GM23338 (cell line): ENCODE results near the gene ERF. TPM values are rescaled to one million over a fixed set of nuclear protein-coding genes. Genes with fewer than 3 reads are reported as not detected.

Source experiments
- ATAC-seq: fragments of 200-7000 bp; cut with Tn5 transposase; 3 replicates; pipeline ENCODE4 v1.9.1; 2020
- DNase-seq: peaks from one replicate; pipeline ENCODE4 v3.0.0-alpha.2; 2015; ENCODE audit warnings: low spot score
- H2AFZ ChIP-seq: fragments of 200-600 bp; sonication (generic); 2 replicates; pipeline ENCODE4 v1.8.0; 2016; ENCODE audit warnings: antibody characterized with exemption, mild to moderate bottlenecking, moderate library complexity
- H3F3A ChIP-seq: fragments of 200-600 bp; sonication (generic); replicated peaks from 2 replicates; pipeline ENCODE4 v1.8.0; 2017; ENCODE audit warnings: antibody characterized with exemption, mixed run types, low read depth
- H3K27ac ChIP-seq: fragments of 200-600 bp; sonication (generic); 2 replicates; pipeline ENCODE4 v1.6.1; 2016; ENCODE audit warnings: low read depth
- H3K27me3 ChIP-seq: fragments of 200-600 bp; sonication (generic); 2 replicates; pipeline ENCODE4 v1.8.0; 2016; ENCODE audit warnings: mild to moderate bottlenecking, mixed run types, moderate library complexity; ENCODE audit not compliant: insufficient read depth
- H3K36me3 ChIP-seq: fragments of 200-600 bp; sonication (generic); 2 replicates; pipeline ENCODE4 v1.8.0; 2016; ENCODE audit warnings: mild to moderate bottlenecking; ENCODE audit not compliant: insufficient read depth
- H3K4me1 ChIP-seq: fragments of 200-600 bp; sonication (generic); 2 replicates; pipeline ENCODE4 v1.8.0; 2016; ENCODE audit warnings: mild to moderate bottlenecking, moderate library complexity; ENCODE audit not compliant: insufficient read depth
- H3K4me2 ChIP-seq: fragments of 200-600 bp; sonication (generic); 2 replicates; pipeline ENCODE4 v1.7.1; 2017; ENCODE audit warnings: mixed run types
- H3K4me3 ChIP-seq: fragments of 200-600 bp; sonication (generic); 2 replicates; pipeline ENCODE4 v1.6.1; 2016; ENCODE audit warnings: mixed run types
- H3K79me2 ChIP-seq: fragments of 200-600 bp; sonication (generic); replicated peaks from 2 replicates; pipeline ENCODE4 v1.8.0; 2017; ENCODE audit warnings: mild to moderate bottlenecking; ENCODE audit not compliant: insufficient read depth
- H3K9me2 ChIP-seq: fragments of 200-600 bp; sonication (generic); 2 replicates; pipeline ENCODE4 v1.8.0; 2017; ENCODE audit not compliant: insufficient read depth
- H4K20me1 ChIP-seq: fragments of 200-600 bp; sonication (generic); replicated peaks from 2 replicates; pipeline ENCODE4 v1.8.0; 2017; ENCODE audit warnings: mild to moderate bottlenecking; ENCODE audit not compliant: insufficient read depth
- H3K27ac Mint-ChIP-seq: 2 replicates; pipeline ENCODE4 v1.8.0; 2020; ENCODE audit warnings: inconsistent platforms, mild to moderate bottlenecking, moderate library complexity, mixed read lengths
- H3K27me3 Mint-ChIP-seq: 3 replicates; pipeline ENCODE4 v1.8.0; 2022; ENCODE audit warnings: low read depth, mild to moderate bottlenecking, moderate library complexity, mixed read lengths, inconsistent platforms; ENCODE audit not compliant: insufficient read depth, poor library complexity
- H3K36me3 Mint-ChIP-seq: 3 replicates; pipeline ENCODE4 v1.8.0; 2021; ENCODE audit warnings: low read depth, mild to moderate bottlenecking, inconsistent platforms, moderate library complexity, mixed read lengths
- H3K4me1 Mint-ChIP-seq: 3 replicates; pipeline ENCODE4 v1.8.0; 2020; ENCODE audit warnings: mild to moderate bottlenecking, inconsistent platforms, mixed read lengths
- H3K4me3 Mint-ChIP-seq: 3 replicates; pipeline ENCODE4 v1.8.0; 2021; ENCODE audit warnings: moderate library complexity, mild to moderate bottlenecking, inconsistent platforms, mixed read lengths
- H3K9me3 Mint-ChIP-seq: 3 replicates; pipeline ENCODE4 v1.8.0; 2020; ENCODE audit warnings: moderate library complexity, mild to moderate bottlenecking, inconsistent platforms, mixed read lengths
- CREB1 ChIP-seq: fragments of 250-450 bp; sonication (Bioruptor Pico); IDR thresholded peaks from 2 replicates; pipeline ENCODE4 v1.5.0; 2020; ENCODE audit warnings: low read depth, mild to moderate bottlenecking, moderate library complexity
- CTCF ChIP-seq, 2 experiments: fragments of 200-600 bp in 1 of 2; sonication (generic) in 1 of 2; conservative IDR thresholded peaks; 2 replicates each; pipeline versions ENCODE4 v1.5.1 to v1.6.1; 2016 to 2017; ENCODE audit warnings: antibody characterized with exemption in 2 of 2, low read depth in 2 of 2, mild to moderate bottlenecking in 2 of 2, moderate library complexity in 1 of 2
- EZH2 ChIP-seq: fragments of 200-600 bp; sonication (generic); IDR thresholded peaks from one replicate; pipeline ENCODE4 v1.8.0; 2017; ENCODE audit warnings: antibody characterized with exemption, mild to moderate bottlenecking, low read depth; ENCODE audit not compliant: unreplicated experiment
- EZH2phosphoT487 ChIP-seq: fragments of 200-600 bp; sonication (generic); IDR thresholded peaks from one replicate; pipeline ENCODE4 v1.8.1; 2018; ENCODE audit warnings: antibody characterized with exemption; ENCODE audit not compliant: unreplicated experiment
- JUNB ChIP-seq: IDR thresholded peaks from one replicate; pipeline ENCODE4 v1.6.1; 2016; ENCODE audit warnings: antibody characterized with exemption; ENCODE audit not compliant: unreplicated experiment
- NANOG ChIP-seq: IDR thresholded peaks from 2 replicates; pipeline ENCODE4 v1.6.1; 2016; ENCODE audit warnings: antibody characterized with exemption, borderline replicate concordance
- POLR2AphosphoS5 ChIP-seq: IDR thresholded peaks from 2 replicates; pipeline ENCODE4 v1.6.1; 2016; ENCODE audit warnings: antibody characterized with exemption, low read depth
- REST ChIP-seq: IDR thresholded peaks from one replicate; pipeline ENCODE4 v1.6.1; 2018; ENCODE audit warnings: antibody characterized with exemption; ENCODE audit not compliant: unreplicated experiment
- STAT1 ChIP-seq: IDR thresholded peaks from one replicate; pipeline ENCODE4 v1.6.1; 2016; ENCODE audit warnings: antibody characterized with exemption; ENCODE audit not compliant: unreplicated experiment
- ZNF114 ChIP-seq: fragments of 250-450 bp; sonication (Bioruptor Pico); IDR thresholded peaks from 2 replicates; pipeline ENCODE4 v1.5.0; 2020; ENCODE audit warnings: mild to moderate bottlenecking, moderate library complexity
- ZNF331 ChIP-seq: fragments of 250-450 bp; sonication (Bioruptor Pico); IDR thresholded peaks from 2 replicates; pipeline ENCODE4 v1.5.0; 2020; ENCODE audit warnings: low read depth, mild to moderate bottlenecking, moderate library complexity
- polyA plus RNA-seq: library from polyadenylated mRNA; unstranded; fragments of >200 nt; fragmentation: Nextera tagmentation; extraction: Ambion mirVana; gene quantifications from 2 replicates; pipeline ENCODE4 v1.2.1, GENCODE V29; 2016
- total RNA-seq: library from RNA; depleted of rRNA; stranded (reverse); fragments of >200 nt; shearing (Covaris generic); gene quantifications from 2 replicates; pipeline ENCODE4 v1.2.3, GENCODE V29; 2014
- TF ChIP-seq, protein P1 (sequence below): fragments of 250-450 bp; sonication (Bioruptor Pico); IDR thresholded peaks from 2 replicates; pipeline ENCODE4 v1.5.0; 2020; ENCODE audit warnings: mild to moderate bottlenecking, moderate library complexity
- TF ChIP-seq, protein P2 (sequence below): IDR thresholded peaks from 2 replicates; pipeline ENCODE4 v1.6.1; 2016; ENCODE audit warnings: antibody characterized with exemption

Gene ERF
- total and polyA plus RNA-seq, 2 experiments from 2014 or later: 29.4 to 49.4 TPM

- peaks cover 27% of the 10 kb centered on the region for H3K4me1 Mint-ChIP-seq
- H3K4me3 ChIP-seq: no peak overlapping the region
- H3K4me2 ChIP-seq: no peak overlapping the region
- TF ChIP-seq CTCF (conservative IDR thresholded peaks at IDR 0.05; ENCODE audit: low read depth in 2 of 2): no peak
- TF ChIP-seq POLR2AphosphoS5: no peak
- TF ChIP-seq STAT1: no peak
- no peak for TF ChIP-seq ZNF114
- no peak for TF ChIP-seq REST
- TF ChIP-seq NANOG: no peak
- no peak for TF ChIP-seq CREB1 (CRISPR knock-in tag)
- TF ChIP-seq, protein P1, sequence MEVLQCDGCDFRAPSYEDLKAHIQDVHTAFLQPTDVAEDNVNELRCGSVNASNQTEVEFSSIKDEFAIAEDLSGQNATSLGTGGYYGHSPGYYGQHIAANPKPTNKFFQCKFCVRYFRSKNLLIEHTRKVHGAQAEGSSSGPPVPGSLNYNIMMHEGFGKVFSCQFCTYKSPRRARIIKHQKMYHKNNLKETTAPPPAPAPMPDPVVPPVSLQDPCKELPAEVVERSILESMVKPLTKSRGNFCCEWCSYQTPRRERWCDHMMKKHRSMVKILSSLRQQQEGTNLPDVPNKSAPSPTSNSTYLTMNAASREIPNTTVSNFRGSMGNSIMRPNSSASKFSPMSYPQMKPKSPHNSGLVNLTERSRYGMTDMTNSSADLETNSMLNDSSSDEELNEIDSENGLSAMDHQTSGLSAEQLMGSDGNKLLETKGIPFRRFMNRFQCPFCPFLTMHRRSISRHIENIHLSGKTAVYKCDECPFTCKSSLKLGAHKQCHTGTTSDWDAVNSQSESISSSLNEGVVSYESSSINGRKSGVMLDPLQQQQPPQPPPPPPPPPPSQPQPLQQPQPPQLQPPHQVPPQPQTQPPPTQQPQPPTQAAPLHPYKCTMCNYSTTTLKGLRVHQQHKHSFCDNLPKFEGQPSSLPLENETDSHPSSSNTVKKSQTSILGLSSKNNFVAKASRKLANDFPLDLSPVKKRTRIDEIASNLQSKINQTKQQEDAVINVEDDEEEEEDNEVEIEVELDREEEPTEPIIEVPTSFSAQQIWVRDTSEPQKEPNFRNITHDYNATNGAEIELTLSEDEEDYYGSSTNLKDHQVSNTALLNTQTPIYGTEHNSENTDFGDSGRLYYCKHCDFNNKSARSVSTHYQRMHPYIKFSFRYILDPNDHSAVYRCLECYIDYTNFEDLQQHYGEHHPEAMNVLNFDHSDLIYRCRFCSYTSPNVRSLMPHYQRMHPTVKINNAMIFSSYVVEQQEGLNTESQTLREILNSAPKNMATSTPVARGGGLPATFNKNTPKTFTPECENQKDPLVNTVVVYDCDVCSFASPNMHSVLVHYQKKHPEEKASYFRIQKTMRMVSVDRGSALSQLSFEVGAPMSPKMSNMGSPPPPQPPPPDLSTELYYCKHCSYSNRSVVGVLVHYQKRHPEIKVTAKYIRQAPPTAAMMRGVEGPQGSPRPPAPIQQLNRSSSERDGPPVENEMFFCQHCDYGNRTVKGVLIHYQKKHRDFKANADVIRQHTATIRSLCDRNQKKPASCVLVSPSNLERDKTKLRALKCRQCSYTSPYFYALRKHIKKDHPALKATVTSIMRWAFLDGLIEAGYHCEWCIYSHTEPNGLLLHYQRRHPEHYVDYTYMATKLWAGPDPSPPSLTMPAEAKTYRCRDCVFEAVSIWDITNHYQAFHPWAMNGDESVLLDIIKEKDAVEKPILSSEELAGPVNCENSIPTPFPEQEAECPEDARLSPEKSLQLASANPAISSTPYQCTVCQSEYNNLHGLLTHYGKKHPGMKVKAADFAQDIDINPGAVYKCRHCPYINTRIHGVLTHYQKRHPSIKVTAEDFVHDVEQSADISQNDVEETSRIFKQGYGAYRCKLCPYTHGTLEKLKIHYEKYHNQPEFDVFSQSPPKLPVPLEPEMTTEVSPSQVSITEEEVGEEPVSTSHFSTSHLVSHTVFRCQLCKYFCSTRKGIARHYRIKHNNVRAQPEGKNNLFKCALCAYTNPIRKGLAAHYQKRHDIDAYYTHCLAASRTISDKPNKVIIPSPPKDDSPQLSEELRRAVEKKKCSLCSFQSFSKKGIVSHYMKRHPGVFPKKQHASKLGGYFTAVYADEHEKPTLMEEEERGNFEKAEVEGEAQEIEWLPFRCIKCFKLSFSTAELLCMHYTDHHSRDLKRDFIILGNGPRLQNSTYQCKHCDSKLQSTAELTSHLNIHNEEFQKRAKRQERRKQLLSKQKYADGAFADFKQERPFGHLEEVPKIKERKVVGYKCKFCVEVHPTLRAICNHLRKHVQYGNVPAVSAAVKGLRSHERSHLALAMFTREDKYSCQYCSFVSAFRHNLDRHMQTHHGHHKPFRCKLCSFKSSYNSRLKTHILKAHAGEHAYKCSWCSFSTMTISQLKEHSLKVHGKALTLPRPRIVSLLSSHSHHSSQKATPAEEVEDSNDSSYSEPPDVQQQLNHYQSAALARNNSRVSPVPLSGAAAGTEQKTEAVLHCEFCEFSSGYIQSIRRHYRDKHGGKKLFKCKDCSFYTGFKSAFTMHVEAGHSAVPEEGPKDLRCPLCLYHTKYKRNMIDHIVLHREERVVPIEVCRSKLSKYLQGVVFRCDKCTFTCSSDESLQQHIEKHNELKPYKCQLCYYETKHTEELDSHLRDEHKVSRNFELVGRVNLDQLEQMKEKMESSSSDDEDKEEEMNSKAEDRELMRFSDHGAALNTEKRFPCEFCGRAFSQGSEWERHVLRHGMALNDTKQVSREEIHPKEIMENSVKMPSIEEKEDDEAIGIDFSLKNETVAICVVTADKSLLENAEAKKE: no peak
- TF ChIP-seq JUNB: no peak
- no peak for TF ChIP-seq EZH2
- no peak for TF ChIP-seq ZNF331
- TF ChIP-seq EZH2phosphoT487: no peak
- TF ChIP-seq, protein P2, sequence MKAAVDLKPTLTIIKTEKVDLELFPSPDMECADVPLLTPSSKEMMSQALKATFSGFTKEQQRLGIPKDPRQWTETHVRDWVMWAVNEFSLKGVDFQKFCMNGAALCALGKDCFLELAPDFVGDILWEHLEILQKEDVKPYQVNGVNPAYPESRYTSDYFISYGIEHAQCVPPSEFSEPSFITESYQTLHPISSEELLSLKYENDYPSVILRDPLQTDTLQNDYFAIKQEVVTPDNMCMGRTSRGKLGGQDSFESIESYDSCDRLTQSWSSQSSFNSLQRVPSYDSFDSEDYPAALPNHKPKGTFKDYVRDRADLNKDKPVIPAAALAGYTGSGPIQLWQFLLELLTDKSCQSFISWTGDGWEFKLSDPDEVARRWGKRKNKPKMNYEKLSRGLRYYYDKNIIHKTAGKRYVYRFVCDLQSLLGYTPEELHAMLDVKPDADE: no peak
- H2AFZ ChIP-seq: no peak overlapping the region
- no peaks in the 10 kb centered on the region for H3K27me3 ChIP-seq
- H3K36me3 ChIP-seq: no peaks in the 10 kb centered on the region
- H3K36me3 Mint-ChIP-seq: peaks cover 13% of the 10 kb centered on the region; the same call in 2 of the 3 replicates
- H3K79me2 ChIP-seq: no peaks in the 10 kb centered on the region; the same call in 1 of the 2 replicates
- no peaks in the 10 kb centered on the region; the same call in 2 of the 3 replicates for H3K9me3 Mint-ChIP-seq
- no peaks in the 10 kb centered on the region for H3K9me2 ChIP-seq
- no peak for DNase-seq
- no peak overlapping the region; the same call in 2 of the 3 replicates for H3K4me3 Mint-ChIP-seq
- H4K20me1 ChIP-seq: 0 out of 2 replicates have a peak, but pooled peaks cover 3% of the 10 kb centered on the region
- H3K27ac Mint-ChIP-seq: no peak overlapping the region; the same call in 1 of the 2 replicates
- peaks cover 6% of the 10 kb centered on the region for H3K27me3 Mint-ChIP-seq
- no peak for ATAC-seq
- H3K4me1 ChIP-seq: peaks cover 5% of the 10 kb centered on the region; the same call in 1 of the 2 replicates
- peaks cover 5% of the 10 kb centered on the region; the same call in 1 of the 2 replicates for H3F3A ChIP-seq
- no peak overlapping the region for H3K27ac ChIP-seq
Observed at GRCh38 chr19:42275103-42275502, 20.2 kb upstream of the ERF start.
